Vagina (tissue), 2 donors: ENCODE data around the gene RAPGEF3.

ENCODE experiments used
- POLR2A ChIP-seq, 2 donors: fragments of 450-650 bp; IDR thresholded peaks; one replicate each; pipeline ENCODE4 v1.6.1; 2017; ENCODE audit warnings: antibody characterized with exemption in 2 of 2, mild to moderate bottlenecking in 2 of 2, moderate library complexity in 2 of 2
- TF ChIP-seq, protein P1 (sequence below), 3 experiments: fragments of 450-650 bp in 2 of 3; fragments of 200-600 bp in 1 of 3; sonication (generic) in 1 of 3; IDR thresholded peaks; one replicate each; pipeline ENCODE4 v1.5.1; 2017 to 2019; ENCODE audit warnings: antibody characterized with exemption in 3 of 3, mild to moderate bottlenecking in 2 of 3, moderate library complexity in 2 of 3

DNA sequence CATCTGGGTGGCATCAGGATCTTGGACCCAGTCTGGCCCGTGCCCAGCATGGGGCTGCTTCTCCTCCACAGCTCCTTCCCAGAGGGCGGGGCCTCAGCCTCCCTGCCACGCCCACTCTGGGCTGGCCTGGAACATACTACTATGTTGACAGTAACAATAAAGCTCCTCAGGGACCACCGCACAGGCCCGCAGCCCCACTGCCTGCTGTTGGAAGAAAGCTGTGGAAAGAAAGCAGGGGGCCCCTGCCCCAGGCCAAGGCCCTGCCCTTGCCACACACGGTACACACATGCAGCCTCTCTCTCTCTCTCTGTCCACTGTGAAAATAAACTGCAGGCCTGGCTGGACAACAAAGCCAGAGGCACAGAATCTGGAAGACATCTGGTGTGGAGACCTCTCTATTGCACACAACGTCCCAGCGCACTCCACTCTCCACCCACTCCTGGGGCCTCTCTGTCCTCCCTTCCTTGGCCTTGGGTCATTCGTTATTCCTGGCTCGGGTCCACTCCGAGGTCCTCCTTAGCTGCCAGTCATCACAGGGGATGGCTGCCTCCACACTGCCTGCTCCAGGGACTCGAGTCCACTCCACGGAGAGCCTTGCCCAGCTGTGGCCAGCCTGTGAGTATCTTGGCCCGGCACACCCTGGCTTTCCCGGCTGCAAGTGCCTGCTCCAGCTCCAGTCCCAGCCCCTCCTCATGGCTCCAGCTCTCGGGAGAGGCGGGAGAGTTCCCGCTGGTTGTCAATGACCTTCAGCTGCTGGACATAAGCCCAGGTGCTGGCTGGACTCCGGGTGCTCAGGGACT lies 21.6 kb downstream of the RAPGEF3 start:
- TF ChIP-seq, protein P1, sequence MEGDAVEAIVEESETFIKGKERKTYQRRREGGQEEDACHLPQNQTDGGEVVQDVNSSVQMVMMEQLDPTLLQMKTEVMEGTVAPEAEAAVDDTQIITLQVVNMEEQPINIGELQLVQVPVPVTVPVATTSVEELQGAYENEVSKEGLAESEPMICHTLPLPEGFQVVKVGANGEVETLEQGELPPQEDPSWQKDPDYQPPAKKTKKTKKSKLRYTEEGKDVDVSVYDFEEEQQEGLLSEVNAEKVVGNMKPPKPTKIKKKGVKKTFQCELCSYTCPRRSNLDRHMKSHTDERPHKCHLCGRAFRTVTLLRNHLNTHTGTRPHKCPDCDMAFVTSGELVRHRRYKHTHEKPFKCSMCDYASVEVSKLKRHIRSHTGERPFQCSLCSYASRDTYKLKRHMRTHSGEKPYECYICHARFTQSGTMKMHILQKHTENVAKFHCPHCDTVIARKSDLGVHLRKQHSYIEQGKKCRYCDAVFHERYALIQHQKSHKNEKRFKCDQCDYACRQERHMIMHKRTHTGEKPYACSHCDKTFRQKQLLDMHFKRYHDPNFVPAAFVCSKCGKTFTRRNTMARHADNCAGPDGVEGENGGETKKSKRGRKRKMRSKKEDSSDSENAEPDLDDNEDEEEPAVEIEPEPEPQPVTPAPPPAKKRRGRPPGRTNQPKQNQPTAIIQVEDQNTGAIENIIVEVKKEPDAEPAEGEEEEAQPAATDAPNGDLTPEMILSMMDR (IDR thresholded peaks at IDR 0.05) = peak in 1 of 3 experiments; percentile 10
- no peak for TF ChIP-seq POLR2A (IDR thresholded peaks at IDR 0.05)
